Mammary epithelial cell (primary cell): ENCODE data around the gene ENPP6.

ENCODE experiments used
- CTCF ChIP-seq, 2 donors: IDR thresholded peaks in 1 of 2; conservative IDR thresholded peaks in 1 of 2; 2 replicates each; pipeline ENCODE4 v1.5.1; 2011 to 2012; ENCODE audit warnings: inconsistent platforms in 2 of 2, low read length in 2 of 2, mild to moderate bottlenecking in 2 of 2, control low read depth in 1 of 2, low read depth in 1 of 2; ENCODE audit not compliant: insufficient read depth in 1 of 2; ENCODE audit errors: extremely low read depth in 1 of 2
- EZH2 ChIP-seq: IDR thresholded peaks from 2 replicates; pipeline ENCODE4 v1.6.1; 2012; ENCODE audit warnings: low read length, inconsistent platforms, borderline replicate concordance

GRCh38 chr4:184108006-184108501 is 109.6 kb downstream of the ENPP6 start:
- TF ChIP-seq CTCF (conservative IDR thresholded peaks at IDR 0.05 in 1 of 2, IDR thresholded peaks at IDR 0.05 in 1 of 2; ENCODE audit: extremely low read depth in 1 of 2, insufficient read depth in 1 of 2, low read depth in 1 of 2, low read length in 2 of 2): no peak
- TF ChIP-seq EZH2: no peak
